NCI-H1048 (cell line): ENCODE data around the gene NAV1.

Experiments used
- DNase-seq: peaks from one replicate; lab custom pipeline; 2025; lab: John Stamatoyannopoulos, UW

Gene NAV1

GRCh38 chr1:201551096-201551495 lies 12.2 kb downstream of the NAV1 start:
- no peak for DNase-seq

GRCh38 chr1:201551877-201552731 lies 13.2 kb downstream of the NAV1 start:
- no peak for DNase-seq

GRCh38 chr1:201552941-201553351 lies 14.0 kb downstream of the NAV1 start:
- no peak for DNase-seq

GRCh38 chr1:201553496-201554189 lies 14.7 kb downstream of the NAV1 start:
- no peak for DNase-seq

- no peak for DNase-seq
Measured at GRCh38 chr1:201554190-201554600, 15.3 kb downstream of the NAV1 start.

GRCh38 chr1:201554789-201555592 lies 16.1 kb downstream of the NAV1 start:
- no peak for DNase-seq

- no peak for DNase-seq
Measured at GRCh38 chr1:201555593-201555945, 16.6 kb downstream of the NAV1 start.

GRCh38 chr1:201556841-201557571 lies 18.1 kb downstream of the NAV1 start:
- no peak for DNase-seq

GRCh38 chr1:201557572-201557958 lies 18.6 kb downstream of the NAV1 start:
- DNase-seq = no peak

- peak; percentile 78 for DNase-seq
Measured at GRCh38 chr1:201559679-201560162, 20.8 kb downstream of the NAV1 start.

GRCh38 chr1:201560328-201561194 lies 21.6 kb downstream of the NAV1 start:
- DNase-seq = no peak

GRCh38 chr1:201561195-201561564 lies 22.3 kb downstream of the NAV1 start:
- DNase-seq = no peak

- DNase-seq = no peak
Measured at GRCh38 chr1:201561601-201562000, 22.7 kb downstream of the NAV1 start.

GRCh38 chr1:201562257-201562656 lies 23.3 kb downstream of the NAV1 start:
- DNase-seq = no peak

- no peak for DNase-seq
Measured at GRCh38 chr1:201562659-201563405, 23.9 kb downstream of the NAV1 start.

- DNase-seq = no peak
Measured at GRCh38 chr1:201563406-201563780, 24.5 kb downstream of the NAV1 start.

GRCh38 chr1:201563941-201564340 lies 25.0 kb downstream of the NAV1 start:
- no peak for DNase-seq

GRCh38 chr1:201565024-201565730 lies 26.2 kb downstream of the NAV1 start:
- DNase-seq = no peak

- DNase-seq = no peak
Measured at GRCh38 chr1:201565771-201566528, 27.0 kb downstream of the NAV1 start.
